SU-DHL-6 (cell line): ENCODE results near the gene IRGQ.

Experiments
- CTCF ChIP-seq: fragments of 200-600 bp; sonication (generic); IDR thresholded peaks from one replicate; pipeline ENCODE4 v1.5.1; 2017; ENCODE audit warnings: antibody characterized with exemption, mild to moderate bottlenecking, low read length, moderate library complexity; ENCODE audit not compliant: insufficient read depth, poor library complexity, severe bottlenecking
- EZH2phosphoT487 ChIP-seq: fragments of 200-600 bp; sonication (generic), shearing (Covaris generic); conservative IDR thresholded peaks from 2 replicates; pipeline ENCODE4 v1.6.1; 2018; ENCODE audit warnings: mild to moderate bottlenecking, antibody characterized with exemption, low read length, moderate library complexity, mixed read lengths

- TF ChIP-seq CTCF: no peak
- TF ChIP-seq EZH2phosphoT487: no peak
Measured at GRCh38 chr19:43599635-43600295, 3.8 kb upstream of the IRGQ start.
